A673 (cell line): ENCODE measurements around the gene PCDHGB5. TPM values are rescaled to one million over a fixed set of nuclear protein-coding genes. Genes with fewer than 3 reads are reported as not detected.

ENCODE experiments used
- BruUV-seq: library from RNA; stranded (reverse); fragments of 400-500 nt; replicated peaks from 2 replicates; lab custom pipeline; 2021; lab: Mats Ljungman, UMichigan
- CTCF ChIA-PET: fragments of 300-600 bp; sonication (Branson Sonifier 250); formaldehyde crosslinking; loops from one replicate; lab custom pipeline; 2022; ENCODE audit warnings: antibody characterized with exemption; lab: Charles Lee
- POLR2A ChIA-PET: fragments of 300-600 bp; sonication (Branson Sonifier 250); formaldehyde crosslinking; loops from one replicate; lab custom pipeline; 2022; ENCODE audit warnings: antibody characterized with exemption; ENCODE audit not compliant: low non-redundant PET; lab: Charles Lee
- DNase-seq: peaks from one replicate; pipeline ENCODE4 v3.0.0-alpha.2; 2015; ENCODE audit warnings: low spot score
- H3K27ac ChIP-seq: fragments of 200-600 bp; sonication (generic); 2 replicates; pipeline ENCODE4 v1.5.1; 2016; ENCODE audit warnings: mixed run types, low read depth, mild to moderate bottlenecking, mixed read lengths, antibody characterized with exemption, low read length; ENCODE audit not compliant: poor library complexity, severe bottlenecking
- H3K27me3 ChIP-seq: fragments of 200-600 bp; sonication (generic); replicated peaks from 2 replicates; pipeline ENCODE4 v1.6.1; 2017; ENCODE audit warnings: mixed run types, low read depth, mild to moderate bottlenecking, mixed read lengths, antibody characterized with exemption, low read length; ENCODE audit not compliant: insufficient read depth, poor library complexity
- H3K36me3 ChIP-seq: fragments of 200-600 bp; sonication (generic); 2 replicates; pipeline ENCODE4 v1.6.1; 2016; ENCODE audit warnings: mixed run types, mild to moderate bottlenecking, mixed read lengths, antibody characterized with exemption, low read length; ENCODE audit not compliant: insufficient read depth, poor library complexity, severe bottlenecking
- H3K4me1 ChIP-seq: fragments of 200-600 bp; sonication (generic); 2 replicates; pipeline ENCODE4 v1.6.1; 2017; ENCODE audit warnings: mixed run types, mild to moderate bottlenecking, mixed read lengths, antibody characterized with exemption, low read length; ENCODE audit not compliant: insufficient read depth, poor library complexity, severe bottlenecking
- H3K4me3 ChIP-seq: fragments of 200-600 bp; sonication (generic); 2 replicates; pipeline ENCODE4 v1.5.1; 2016; ENCODE audit warnings: low read depth, mixed run types, mild to moderate bottlenecking, mixed read lengths, low read length; ENCODE audit not compliant: poor library complexity, severe bottlenecking
- H3K9me3 ChIP-seq: fragments of 200-600 bp; sonication (generic); 2 replicates; pipeline ENCODE4 v1.6.1; 2016; ENCODE audit warnings: mixed run types, low read depth, mild to moderate bottlenecking, mixed read lengths, antibody characterized with exemption, low read length; ENCODE audit not compliant: poor library complexity, severe bottlenecking
- CTCF ChIP-seq: fragments of 300-800, 200-600 bp; sonication (generic); conservative IDR thresholded peaks from 2 replicates; pipeline ENCODE4 v1.5.1; 2017; ENCODE audit warnings: low read depth, mild to moderate bottlenecking, antibody characterized with exemption, low read length, moderate library complexity, mixed read lengths
- EZH2 ChIP-seq: fragments of 200-600 bp; sonication (generic); IDR thresholded peaks from 2 replicates; pipeline ENCODE4 v1.6.1; 2017; ENCODE audit warnings: borderline replicate concordance, low read depth, mild to moderate bottlenecking, mixed read lengths, antibody characterized with exemption, low read length; ENCODE audit not compliant: poor library complexity, severe bottlenecking
- intact Hi-C: fragments of 100-400 bp; cut with micrococcal nuclease; formaldehyde crosslinking; loops from one replicate; pipeline ENCODE4 v1.10.0; 2022; ENCODE audit not compliant: unreplicated experiment
- total RNA-seq: library from RNA; stranded (reverse); gene quantifications from 2 replicates; pipeline ENCODE4 v1.2.3, GENCODE V29; 2021

Gene PCDHGB5
- total RNA-seq, 1 experiment from 2014 or later: 43.3 TPM

- no peaks in the 10 kb centered on the region for H3K27me3 ChIP-seq
- H3K4me1 ChIP-seq: no peaks in the 10 kb centered on the region
- H3K36me3 ChIP-seq: no peaks in the 10 kb centered on the region
- TF ChIP-seq CTCF (no peak), EZH2 (no peak)
- intact Hi-C loops: no loop called here
- CTCF ChIA-PET: no interaction called here
- DNase-seq: no peak
- no peak overlapping the region for H3K27ac ChIP-seq
- no TSS peak for BruUV-seq
- POLR2A ChIA-PET: no interaction called here
- H3K4me3 ChIP-seq: no peak overlapping the region
- peaks cover 8% of the 10 kb centered on the region for H3K9me3 ChIP-seq
Measured at GRCh38 chr5:141441571-141442170, 43.9 kb downstream of the PCDHGB5 start.

Other genes starting within 250 kb of the PCDHGB5 start
- 7.3 and 9.1 TPM in 2 replicates for gene PCDHB6, start 247.9 kb upstream of the PCDHGB5 start, total RNA-seq
- 2.0 and 2.3 TPM in 2 replicates for gene PCDHB7, start 225.3 kb upstream of the PCDHGB5 start, total RNA-seq
- 7.7 and 8.5 TPM in 2 replicates for gene PCDHB8, start 220.2 kb upstream of the PCDHGB5 start, total RNA-seq
- 11.3 and 12.8 TPM in 2 replicates for gene PCDHB16, start 215.6 kb upstream of the PCDHGB5 start, total RNA-seq
- gene PCDHB9, start 210.8 kb upstream of the PCDHGB5 start, total RNA-seq: 5.6 and 7.9 TPM in 2 replicates
- 2.7 and 2.8 TPM in 2 replicates for gene PCDHB10, start 205.6 kb upstream of the PCDHGB5 start, total RNA-seq
- 14.2 and 15.3 TPM in 2 replicates for gene PCDHB11, start 198.3 kb upstream of the PCDHGB5 start, total RNA-seq
- 5.1 and 6.7 TPM in 2 replicates for gene PCDHB12, start 189.2 kb upstream of the PCDHGB5 start, total RNA-seq
- 1.8 and 2.5 TPM in 2 replicates for gene PCDHB13, start 184.0 kb upstream of the PCDHGB5 start, total RNA-seq
- 6.9 and 7.4 TPM in 2 replicates for gene PCDHB14, start 174.6 kb upstream of the PCDHGB5 start, total RNA-seq
- 1.2 and 2.3 TPM in 2 replicates for gene PCDHB15, start 152.6 kb upstream of the PCDHGB5 start, total RNA-seq
- gene SLC25A2, start 93.9 kb upstream of the PCDHGB5 start, total RNA-seq: 0.88 and 1.0 TPM in 2 replicates
- gene TAF7, start 77.2 kb upstream of the PCDHGB5 start, total RNA-seq: 73.4 and 78.3 TPM in 2 replicates
- gene PCDHGA1, start 67.4 kb upstream of the PCDHGB5 start, total RNA-seq: 2.2 and 2.3 TPM in 2 replicates
- 1.5 and 1.8 TPM in 2 replicates for gene PCDHGA2, start 59.2 kb upstream of the PCDHGB5 start, total RNA-seq
- 0.85 and 0.97 TPM in 2 replicates for gene PCDHGA3, start 54.1 kb upstream of the PCDHGB5 start, total RNA-seq
- gene PCDHGB1, start 47.8 kb upstream of the PCDHGB5 start, total RNA-seq: 7.6 TPM in 2 replicates
- 2.9 and 3.5 TPM in 2 replicates for gene PCDHGA4, start 42.9 kb upstream of the PCDHGB5 start, total RNA-seq
- gene PCDHGB2, start 38.0 kb upstream of the PCDHGB5 start, total RNA-seq: 6.2 and 6.5 TPM in 2 replicates
- gene PCDHGA5, start 33.8 kb upstream of the PCDHGB5 start, total RNA-seq: 2.4 and 2.6 TPM in 2 replicates
- gene PCDHGB3, start 27.7 kb upstream of the PCDHGB5 start, total RNA-seq: 3.3 and 3.4 TPM in 2 replicates
- 20.2 and 21.6 TPM in 2 replicates for gene PCDHGA6, start 24.1 kb upstream of the PCDHGB5 start, total RNA-seq
- 9.6 and 10.9 TPM in 2 replicates for gene PCDHGA7, start 15.2 kb upstream of the PCDHGB5 start, total RNA-seq
- 2.5 and 3.3 TPM in 2 replicates for gene PCDHGB4, start 10.2 kb upstream of the PCDHGB5 start, total RNA-seq
- 2.2 and 2.6 TPM in 2 replicates for gene PCDHGA8, start 5.3 kb upstream of the PCDHGB5 start, total RNA-seq
- 5.0 and 6.6 TPM in 2 replicates for gene PCDHGA9, start 4.8 kb downstream of the PCDHGB5 start, total RNA-seq
- gene PCDHGB6, start 10.1 kb downstream of the PCDHGB5 start, total RNA-seq: 4.5 and 4.6 TPM in 2 replicates
- 3.6 TPM in 2 replicates for gene PCDHGA10, start 15.0 kb downstream of the PCDHGB5 start, total RNA-seq
- 3.7 and 4.0 TPM in 2 replicates for gene PCDHGB7, start 19.7 kb downstream of the PCDHGB5 start, total RNA-seq
- gene PCDHGA11, start 23.1 kb downstream of the PCDHGB5 start, total RNA-seq: 34.9 and 35.5 TPM in 2 replicates
- gene PCDHGA12, start 32.6 kb downstream of the PCDHGB5 start, total RNA-seq: 3.5 and 3.6 TPM in 2 replicates
- 103 and 112 TPM in 2 replicates for gene PCDHGC3, start 78.0 kb downstream of the PCDHGB5 start, total RNA-seq
- gene PCDHGC4, start 87.1 kb downstream of the PCDHGB5 start, total RNA-seq: 3.6 and 3.8 TPM in 2 replicates
- 3.4 and 3.6 TPM in 2 replicates for gene PCDHGC5, start 91.1 kb downstream of the PCDHGB5 start, total RNA-seq
- gene DIAPH1, start 221.1 kb downstream of the PCDHGB5 start, total RNA-seq: 105 and 109 TPM in 2 replicates
- gene HDAC3, start 238.9 kb downstream of the PCDHGB5 start, total RNA-seq: 93.1 and 109 TPM in 2 replicates
- 4.7 and 6.6 TPM in 2 replicates for gene RELL2, start 239.1 kb downstream of the PCDHGB5 start, total RNA-seq